GM13977 (cell line): ENCODE results near the gene AZU1.

Source experiments
- DNase-seq: peaks from one replicate; pipeline ENCODE4 v3.0.0; 2012; ENCODE audit warnings: low spot score
- CTCF ChIP-seq: IDR thresholded peaks from 2 replicates; pipeline ENCODE4 v1.5.1; 2012; ENCODE audit warnings: mild to moderate bottlenecking, control low read depth; ENCODE audit not compliant: insufficient read depth; ENCODE audit errors: extremely low read depth, missing control alignments
- in situ Hi-C: fragments of 300-500 bp; cut with MboI; formaldehyde crosslinking; loops from one replicate; pipeline ENCODE4 v1.12.0; 2022; ENCODE audit warnings: low sequenced_read_pairs, low pct_unique_long_range_greater_than_20kb, mixed read lengths, inconsistent platforms; ENCODE audit not compliant: unreplicated experiment

Gene AZU1

GRCh38 chr19:869245-870177, 41.9 kb downstream of the AZU1 start:
- in situ Hi-C loops: loop anchor here (10.0 kb wide), 1 partner anchor 55 kb away; the partner anchor contains the start of gene ARID3A
- DNase-seq: no peak
- TF ChIP-seq CTCF: no peak

- in situ Hi-C loops: no loop called here
- DNase-seq: no peak
- no peak for TF ChIP-seq CTCF
Measured at GRCh38 chr19:870314-870713, 42.7 kb downstream of the AZU1 start.

- TF ChIP-seq CTCF: no peak
- in situ Hi-C loops: no loop called here
- DNase-seq: no peak
Measured at GRCh38 chr19:870963-871401, 43.3 kb downstream of the AZU1 start.

GRCh38 chr19:871446-872265, 44.0 kb downstream of the AZU1 start:
- DNase-seq: peak; percentile 47

GRCh38 chr19:872266-872951, 44.8 kb downstream of the AZU1 start:
- in situ Hi-C loops: no loop called here
- peak; percentile 81 for DNase-seq
- TF ChIP-seq CTCF: no peak

More at GRCh38 chr19:871446-872265, 44.0 kb downstream of the AZU1 start:
- no peak for TF ChIP-seq CTCF
- in situ Hi-C loops: no loop called here

- in situ Hi-C loops: no loop called here
- TF ChIP-seq CTCF: no peak
- peak; percentile 76 for DNase-seq
Measured at GRCh38 chr19:873084-873483, 45.4 kb downstream of the AZU1 start.
